Urothelium cell line (cell line): ENCODE results near the gene SHCBP1.
A peak's percentile ranks its signal among the peaks of the same experiment; 100 is the strongest.
"Not testable (repeated sequence)": the region's sequence is repeated elsewhere in the genome, so short reads cannot be mapped to it uniquely, and the experiment has no call there.

Experiments used
- DNase-seq: peaks from one replicate; pipeline ENCODE4 v3.0.0; 2011; ENCODE audit warnings: low spot score, mixed read lengths
- FAIRE-seq: peaks from 2 replicates; lab custom pipeline; 2011; peaks lifted over from hg19 to GRCh38; lab: Jason Lieb, UNC

Gene SHCBP1, protein sequence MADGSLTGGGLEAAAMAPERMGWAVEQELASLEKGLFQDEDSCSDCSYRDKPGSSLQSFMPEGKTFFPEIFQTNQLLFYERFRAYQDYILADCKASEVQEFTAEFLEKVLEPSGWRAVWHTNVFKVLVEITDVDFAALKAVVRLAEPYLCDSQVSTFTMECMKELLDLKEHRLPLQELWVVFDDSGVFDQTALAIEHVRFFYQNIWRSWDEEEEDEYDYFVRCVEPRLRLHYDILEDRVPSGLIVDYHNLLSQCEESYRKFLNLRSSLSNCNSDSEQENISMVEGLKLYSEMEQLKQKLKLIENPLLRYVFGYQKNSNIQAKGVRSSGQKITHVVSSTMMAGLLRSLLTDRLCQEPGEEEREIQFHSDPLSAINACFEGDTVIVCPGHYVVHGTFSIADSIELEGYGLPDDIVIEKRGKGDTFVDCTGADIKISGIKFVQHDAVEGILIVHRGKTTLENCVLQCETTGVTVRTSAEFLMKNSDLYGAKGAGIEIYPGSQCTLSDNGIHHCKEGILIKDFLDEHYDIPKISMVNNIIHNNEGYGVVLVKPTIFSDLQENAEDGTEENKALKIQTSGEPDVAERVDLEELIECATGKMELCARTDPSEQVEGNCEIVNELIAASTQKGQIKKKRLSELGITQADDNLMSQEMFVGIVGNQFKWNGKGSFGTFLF

DNA sequence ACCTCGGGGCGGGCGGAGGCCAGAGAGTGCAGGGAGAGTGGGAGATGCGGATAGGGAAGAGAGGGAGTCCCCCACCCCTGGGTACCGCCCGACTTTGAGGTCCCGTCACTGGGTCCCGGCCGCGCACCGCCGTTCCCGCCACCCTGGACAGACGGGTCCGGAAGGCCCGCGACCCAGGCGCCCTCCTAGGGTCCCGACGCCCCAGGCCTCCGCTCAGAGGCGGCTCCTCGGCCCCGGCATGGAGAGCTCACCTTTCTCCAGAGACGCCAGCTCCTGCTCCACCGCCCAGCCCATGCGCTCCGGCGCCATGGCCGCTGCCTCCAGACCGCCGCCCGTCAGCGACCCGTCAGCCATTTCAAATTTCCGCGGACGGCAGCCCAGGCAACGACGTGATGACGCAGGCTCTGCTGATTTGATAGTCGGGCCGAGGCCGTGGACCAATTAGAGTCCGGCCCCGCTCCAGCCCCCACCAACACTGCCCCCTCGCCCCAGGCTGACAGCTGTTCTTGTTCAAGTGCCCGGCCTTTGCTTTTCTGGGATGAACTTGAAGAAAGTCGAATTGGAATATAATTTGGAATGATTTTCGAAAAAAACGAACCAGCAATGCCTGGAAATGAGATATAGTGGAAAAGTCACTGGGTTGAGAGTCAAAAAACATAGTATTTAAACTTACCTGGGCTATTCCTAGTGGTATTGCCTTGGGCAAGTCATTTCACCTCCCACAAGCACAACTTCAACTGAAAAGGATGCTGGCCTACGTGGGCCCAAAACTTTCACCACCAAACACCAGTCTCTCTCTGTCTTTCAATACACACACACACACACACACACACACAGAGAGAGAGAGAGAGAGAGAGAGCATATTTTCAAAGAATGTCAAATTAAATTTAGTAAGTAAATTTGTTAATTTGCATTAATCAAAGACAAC is at the start of gene SHCBP1:
Gene SHCBP1, minus strand, starts transcription at position 374 of the 928 bp plus-strand sequence. Its CDS starts 20 bp downstream, at position 354.
- DNase-seq = peak; percentile 96
- FAIRE-seq = no peak

DNA sequence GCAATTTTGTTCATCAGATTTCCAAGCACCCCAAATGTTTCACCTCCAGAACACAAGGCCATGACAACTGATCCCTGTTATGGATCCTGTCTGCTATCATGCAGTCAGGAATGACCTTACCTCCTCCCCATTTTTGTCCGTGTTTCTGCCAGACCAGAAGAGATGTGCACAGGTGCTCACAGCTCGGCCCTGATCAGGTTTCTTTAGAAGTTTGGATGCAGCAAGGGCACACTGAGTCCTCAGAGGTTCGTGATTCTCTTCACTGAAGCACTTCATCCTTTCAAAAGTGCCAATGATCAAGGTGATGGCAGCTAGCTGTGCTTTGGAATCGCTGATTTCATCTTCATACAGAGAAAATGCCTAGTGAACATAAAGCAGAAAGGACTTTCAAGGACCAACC is 40.9 kb upstream of the SHCBP1 start:
- DNase-seq (no peak), FAIRE-seq (no peak)

DNA sequence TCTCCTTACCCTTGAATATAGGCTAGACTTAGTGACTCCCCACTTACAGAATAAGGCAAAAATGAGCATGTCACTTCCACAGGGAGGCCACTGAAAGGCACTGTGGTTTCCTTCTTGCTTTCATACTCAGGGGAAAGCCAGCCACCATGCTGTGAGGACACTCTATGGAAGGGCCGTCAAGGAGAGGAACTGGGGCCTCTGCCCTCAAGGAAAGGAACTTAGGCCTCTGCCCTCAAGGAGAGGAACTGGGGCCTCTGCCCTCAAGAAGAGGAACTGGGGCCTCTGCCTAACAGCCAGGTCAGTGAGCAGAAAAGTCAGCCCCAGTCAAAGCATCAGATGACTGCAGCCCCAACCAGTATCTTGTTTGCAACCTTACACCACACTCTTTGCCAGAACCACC is 37.7 kb upstream of the SHCBP1 start:
- no peak for FAIRE-seq
- DNase-seq = no peak

DNA sequence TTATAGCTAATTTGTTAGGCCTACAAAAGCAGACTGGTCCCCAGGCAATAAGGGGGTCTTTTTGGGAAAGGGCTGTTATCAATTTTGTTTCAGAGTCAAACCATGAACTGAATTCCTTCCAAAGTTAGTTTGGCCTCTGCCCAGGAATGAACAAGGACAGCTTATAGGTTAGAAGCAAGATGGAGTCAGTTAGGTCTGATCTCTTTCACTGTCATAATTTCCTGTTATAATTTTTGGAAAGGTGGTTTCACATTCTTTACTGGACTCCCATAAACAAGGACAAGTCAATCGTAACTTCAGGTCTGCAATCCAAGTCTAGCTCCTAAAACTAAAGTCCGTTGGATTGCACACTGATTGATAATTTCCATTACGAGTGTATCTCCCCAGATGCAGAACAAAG is 30.1 kb upstream of the SHCBP1 start:
- no peak for FAIRE-seq

DNA sequence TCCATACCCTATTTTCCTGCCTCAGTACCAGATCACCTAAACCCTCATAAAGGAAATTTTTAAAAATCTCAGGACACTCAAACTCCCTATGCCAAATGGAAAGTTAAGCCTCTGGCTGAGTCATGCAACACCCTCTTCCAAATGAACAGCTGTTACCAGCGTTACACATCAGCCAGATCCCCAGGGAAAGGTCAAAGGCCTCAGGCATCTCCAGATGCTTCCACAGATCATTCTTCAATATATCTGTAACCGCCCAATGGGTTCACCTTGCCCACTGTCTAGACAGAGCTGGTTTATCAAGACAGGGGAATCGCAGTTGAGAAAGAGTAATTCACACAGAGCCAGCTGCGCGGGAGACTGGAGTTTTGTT is 29.1 kb upstream of the SHCBP1 start:
- FAIRE-seq (no peak), DNase-seq (no peak)

More for the DNA sequence above, 30.1 kb upstream of the SHCBP1 start:
- DNase-seq = no peak

DNA sequence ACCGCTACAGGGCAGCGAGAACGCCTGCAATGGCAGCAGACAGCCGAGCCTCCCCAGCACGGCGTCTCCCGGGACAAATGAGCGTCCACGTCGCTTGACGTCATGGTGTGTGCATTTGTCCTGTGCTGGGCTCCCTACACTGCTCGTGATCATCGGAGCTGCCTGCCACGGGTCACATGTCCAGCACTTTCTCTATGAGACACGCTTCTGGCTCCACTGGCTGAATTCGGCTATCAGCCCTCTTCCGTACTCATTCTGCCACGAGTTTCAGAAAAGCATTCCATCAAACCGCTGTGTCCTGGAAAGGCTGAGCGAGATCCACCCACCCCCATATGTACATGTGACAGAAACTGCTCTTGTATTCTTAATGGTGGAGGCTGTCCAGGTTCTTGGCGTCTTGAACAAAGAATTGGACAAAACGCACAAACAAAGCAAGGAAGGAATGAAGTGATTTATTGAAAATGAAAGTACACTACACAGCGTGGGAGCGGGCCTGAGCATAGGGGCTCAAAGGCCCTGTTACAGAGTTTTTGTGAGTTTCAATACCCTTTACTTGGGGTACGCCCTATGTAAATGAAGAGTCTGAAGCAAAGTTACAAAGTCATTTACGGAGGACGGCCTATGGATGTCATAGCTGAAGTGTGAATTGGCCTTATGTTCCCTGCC is 28.5 kb upstream of the SHCBP1 start:
- no peak for FAIRE-seq
- DNase-seq = peak; percentile 31

DNA sequence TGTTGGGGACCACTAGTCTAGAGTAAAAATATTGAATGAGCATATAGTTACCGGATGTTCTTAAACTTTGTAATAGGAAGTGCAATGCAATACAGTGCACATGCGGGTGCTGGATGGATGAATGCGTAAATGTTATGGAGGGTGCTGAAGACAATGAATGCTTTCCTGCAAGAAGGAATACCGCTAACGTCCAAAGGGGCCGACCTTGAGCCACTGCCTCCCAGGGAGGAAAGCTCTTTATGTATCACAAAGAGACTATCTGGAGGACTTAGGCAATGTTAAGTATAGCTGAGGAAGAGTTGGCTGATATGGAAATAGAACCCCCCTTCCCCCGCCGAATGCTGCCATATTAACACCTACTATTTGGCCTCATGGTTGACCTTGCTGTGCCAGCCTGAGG is 27.5 kb upstream of the SHCBP1 start:
- DNase-seq (no peak), FAIRE-seq (no peak)

DNA sequence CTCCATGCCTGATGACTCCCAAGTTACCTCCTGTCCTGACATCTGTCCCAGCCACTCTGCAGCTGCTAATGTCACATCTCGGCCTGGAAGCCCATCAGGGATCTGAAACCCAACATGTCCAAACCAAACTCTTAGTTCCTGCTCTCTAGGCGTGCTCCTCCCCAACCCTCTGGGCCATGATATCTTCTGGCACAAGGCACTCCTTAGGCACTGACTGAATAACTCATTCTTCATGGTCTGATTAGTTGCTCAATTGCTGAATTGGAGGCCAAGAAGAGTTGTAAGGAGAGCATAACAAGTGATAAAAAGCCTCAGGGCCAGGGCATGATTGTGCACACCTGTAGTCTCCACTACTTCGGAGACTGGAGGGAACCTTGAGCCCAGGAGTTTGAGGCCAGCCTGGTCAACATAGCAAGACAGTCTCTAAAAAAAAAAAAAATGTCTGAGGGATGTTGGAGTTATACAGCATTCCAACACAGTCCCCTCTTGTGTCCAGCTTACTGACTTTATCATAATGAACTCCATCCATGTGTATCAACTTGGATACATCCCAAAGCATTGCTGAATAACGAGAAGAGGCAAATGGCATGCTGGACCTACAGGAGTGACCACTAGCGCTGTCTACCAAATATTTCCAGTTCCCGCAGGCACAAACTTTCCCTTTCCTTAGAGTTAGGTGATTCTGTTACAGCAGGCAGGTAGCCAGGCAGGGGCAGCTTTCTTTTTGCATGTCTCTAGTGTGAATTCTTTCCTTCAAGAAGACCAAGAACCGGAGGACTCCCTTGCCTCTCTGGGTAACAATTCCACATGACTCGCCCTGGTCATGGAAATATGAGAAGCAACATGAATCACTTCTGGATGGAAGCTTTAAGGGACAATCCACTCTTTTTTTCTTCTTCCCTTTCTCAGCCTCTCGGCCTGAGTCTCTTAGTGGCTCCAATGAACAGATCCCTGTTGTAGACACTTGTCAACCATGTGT is 18.1 kb upstream of the SHCBP1 start:
- FAIRE-seq = no peak
- DNase-seq = no peak

GRCh38 chr16:46632778-46633733 is 11.9 kb upstream of the SHCBP1 start:
- DNase-seq = no peak

DNA sequence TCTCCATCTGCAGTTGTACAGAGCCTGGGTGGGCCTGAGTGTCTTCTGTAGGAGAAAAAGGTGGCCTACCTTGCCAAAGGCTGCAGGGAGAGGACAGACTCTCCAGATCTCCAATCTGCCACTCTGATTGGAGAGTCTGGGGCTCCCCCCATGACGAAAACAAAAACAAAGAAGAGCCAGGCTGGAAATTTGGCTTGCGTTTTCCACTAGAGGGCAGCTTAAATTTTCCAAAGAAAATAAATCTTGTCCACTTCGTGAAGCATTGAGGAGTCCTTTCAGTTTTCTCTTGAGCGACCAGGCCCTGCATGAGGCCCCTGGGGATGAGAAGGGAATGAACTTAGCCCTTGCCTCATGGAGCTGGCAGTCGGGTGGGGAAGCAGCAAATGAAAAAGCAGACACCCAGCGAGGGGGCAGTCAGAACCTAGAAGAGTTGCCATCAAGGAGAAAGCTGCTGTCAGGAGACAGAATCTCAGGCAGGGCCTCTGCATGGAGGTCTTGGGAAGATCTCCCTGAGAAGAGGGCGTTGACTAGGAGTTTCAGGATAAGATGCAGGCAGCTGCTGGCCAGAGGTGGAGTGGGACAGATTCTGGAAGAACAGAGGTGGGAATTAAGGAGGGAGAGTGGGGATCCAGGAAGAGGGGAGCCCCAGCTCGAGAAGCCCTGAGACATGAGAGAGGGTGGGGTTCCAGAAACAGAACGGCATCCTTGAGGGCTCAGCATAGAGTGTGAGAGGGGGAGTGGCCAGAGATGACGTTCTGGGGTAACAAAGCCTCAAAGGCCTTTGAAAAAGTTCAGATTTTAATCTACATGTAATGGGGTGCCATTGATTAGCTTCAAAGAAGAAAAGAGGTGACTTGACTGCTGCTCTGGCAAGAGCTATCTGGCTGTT is 8.4 kb upstream of the SHCBP1 start:
- FAIRE-seq (no peak), DNase-seq (peak; percentile 64)

More at GRCh38 chr16:46632778-46633733, 11.9 kb upstream of the SHCBP1 start:
- no peak for FAIRE-seq

- DNase-seq = no peak
- no peak for FAIRE-seq
Observed at GRCh38 chr16:46627746-46628145, 6.6 kb upstream of the SHCBP1 start.

DNA sequence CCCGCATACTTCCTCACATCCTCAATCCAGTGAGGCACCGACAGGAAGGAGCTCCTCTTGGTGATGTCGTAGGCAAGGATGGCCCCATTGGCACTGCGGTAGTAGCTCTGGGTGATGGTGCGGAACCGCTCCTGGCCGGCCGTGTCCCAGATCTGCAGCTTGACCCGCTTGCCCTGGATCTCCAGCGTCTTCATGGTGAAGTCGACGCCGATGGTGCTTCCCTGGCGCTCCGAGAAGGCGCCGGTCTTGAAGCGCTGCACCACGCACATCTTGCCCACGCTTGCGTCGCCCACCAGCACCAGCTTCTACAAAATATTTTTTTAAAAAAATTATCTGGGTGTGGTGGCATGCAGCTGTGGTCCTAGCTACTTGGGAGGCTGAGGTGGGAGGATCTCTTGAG is 5.5 kb upstream of the SHCBP1 start:
- DNase-seq, FAIRE-seq: not testable (repeated sequence)

- not testable (repeated sequence) for DNase-seq, FAIRE-seq
Observed at GRCh38 chr16:46624862-46625261, 3.7 kb upstream of the SHCBP1 start.

- FAIRE-seq, DNase-seq: not testable (repeated sequence)
Observed at GRCh38 chr16:46623707-46624106, 2.5 kb upstream of the SHCBP1 start.

DNA sequence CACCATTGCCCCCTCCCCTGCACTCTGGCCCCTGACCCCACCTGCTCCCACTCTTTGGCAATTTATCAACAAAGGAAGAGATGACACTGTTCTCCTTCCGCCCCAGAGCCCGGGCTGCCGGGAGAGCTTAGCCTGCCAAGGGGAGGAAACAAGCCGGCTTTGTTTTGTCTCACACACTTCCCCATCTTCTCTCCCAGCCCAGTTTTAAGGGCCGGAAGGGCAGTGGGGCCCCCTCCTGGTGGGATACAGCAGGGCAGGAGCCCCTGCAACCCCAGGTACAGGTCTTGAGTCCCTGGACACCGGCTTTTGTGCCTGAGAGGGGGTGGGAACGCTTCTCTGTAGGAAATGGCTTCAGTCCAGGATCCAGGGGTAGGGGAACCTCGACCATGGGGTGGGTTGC is 2.1 kb upstream of the SHCBP1 start:
- FAIRE-seq = not testable (repeated sequence)

GRCh38 chr16:46621934-46622676 is 926 bp upstream of the SHCBP1 start:
- no peak for DNase-seq
- no peak for FAIRE-seq

More for the DNA sequence above, 2.1 kb upstream of the SHCBP1 start:
- DNase-seq = not testable (repeated sequence)
